SK-N-SH (cell line): ENCODE measurements around the gene SLC49A3. TPM values are rescaled to one million over a fixed set of nuclear protein-coding genes. Genes with fewer than 3 reads are reported as not detected.
A peak's percentile ranks its signal among the peaks of the same experiment; 100 is the strongest.

Experiments used
- CTCF ChIA-PET: fragments of 300-600, 350-600 bp; formaldehyde crosslinking; extraction: SDS; loops from one replicate; lab custom pipeline; 2021; lab: Yijun Ruan, JAX
- POLR2A ChIA-PET: fragments of 350-600 bp; sonication (Branson Sonifier 250); formaldehyde crosslinking; extraction: SDS; loops from one replicate; lab custom pipeline; 2020; ENCODE audit warnings: antibody characterized with exemption, inconsistent platforms; lab: Yijun Ruan, JAX
- DNase-seq: peaks from one replicate; pipeline ENCODE4 v3.0.0; 2012
- H2AFZ ChIP-seq: fragments of 200-600 bp; sonication (generic); 2 replicates; pipeline ENCODE4 v1.8.1; 2016; ENCODE audit warnings: antibody characterized with exemption, mild to moderate bottlenecking, low read depth
- H3F3A ChIP-seq: fragments of 200-600 bp; sonication (generic); replicated peaks from 2 replicates; pipeline ENCODE3; 2016; ENCODE audit warnings: antibody characterized with exemption, mild to moderate bottlenecking; ENCODE audit not compliant: insufficient read depth
- H3K27ac ChIP-seq, 2 experiments: fragments of 200-500 bp in 1 of 2; fragments of 200-600 bp in 1 of 2; sonication (Bioruptor generic) in 1 of 2; sonication (generic), shearing (Covaris generic) in 1 of 2; 2 replicates each; pipeline versions ENCODE4 v1.5.1 to v1.6.1; 2014 to 2016; ENCODE audit warnings: low read depth in 2 of 2, inconsistent platforms in 1 of 2, low read length in 1 of 2, mild to moderate bottlenecking in 1 of 2, mixed read lengths in 1 of 2
- H3K27me3 ChIP-seq: fragments of 200-600 bp; sonication (generic), shearing (Covaris generic); 2 replicates; pipeline ENCODE4 v1.6.1; 2016; ENCODE audit warnings: mixed run types; ENCODE audit not compliant: insufficient read depth
- H3K36me3 ChIP-seq, 2 experiments: fragments of 200-500 bp in 1 of 2; fragments of 200-600 bp in 1 of 2; sonication (Bioruptor generic) in 1 of 2; sonication (generic) in 1 of 2; replicated peaks in 1 of 2; 2 replicates each; pipeline versions ENCODE3 to v1.5.1; 2014 to 2016; ENCODE audit warnings: low read length in 1 of 2, mild to moderate bottlenecking in 1 of 2; ENCODE audit not compliant: insufficient read depth in 2 of 2, control insufficient read depth in 1 of 2
- H3K4me1 ChIP-seq, 2 experiments: fragments of 200-500 bp in 1 of 2; fragments of 200-600 bp in 1 of 2; sonication (Bioruptor generic) in 1 of 2; sonication (generic), shearing (Covaris generic) in 1 of 2; 2 replicates each; pipeline versions ENCODE4 v1.5.1 to v1.6.1; 2014 to 2016; ENCODE audit warnings: low read depth in 1 of 2, low read length in 1 of 2, mixed run types in 1 of 2; ENCODE audit not compliant: insufficient read depth in 2 of 2, control insufficient read depth in 1 of 2
- H3K4me2 ChIP-seq: fragments of 200-600 bp; sonication (generic), shearing (Covaris generic); 2 replicates; pipeline ENCODE4 v1.6.1; 2017; ENCODE audit warnings: mixed run types
- H3K4me3 ChIP-seq, 2 experiments: fragments of 200-500 bp in 1 of 2; fragments of 200-600 bp in 1 of 2; sonication (Bioruptor generic) in 1 of 2; sonication (generic), shearing (Covaris generic) in 1 of 2; 2 replicates each; pipeline versions ENCODE4 v1.5.1 to v1.8.1; 2014 to 2016; ENCODE audit warnings: low read depth in 2 of 2, inconsistent platforms in 1 of 2, low read length in 1 of 2, mild to moderate bottlenecking in 1 of 2, mixed read lengths in 1 of 2, moderate library complexity in 1 of 2
- H3K79me2 ChIP-seq: fragments of 200-600 bp; sonication (generic); 2 replicates; pipeline ENCODE4 v1.8.1; 2017; ENCODE audit warnings: mild to moderate bottlenecking; ENCODE audit not compliant: insufficient read depth
- H3K9ac ChIP-seq: fragments of 200-600 bp; sonication (generic); 2 replicates; pipeline ENCODE4 v1.6.1; 2017; ENCODE audit warnings: mixed run types
- H3K9me2 ChIP-seq: fragments of 200-600 bp; sonication (generic); 2 replicates; pipeline ENCODE4 v1.6.1; 2017; ENCODE audit warnings: mixed run types
- H3K9me3 ChIP-seq: fragments of 200-600 bp; sonication (generic); 2 replicates; pipeline ENCODE4 v1.6.1; 2017; ENCODE audit warnings: mixed run types, mild to moderate bottlenecking, moderate library complexity
- H4K20me1 ChIP-seq: fragments of 200-600 bp; sonication (generic); 2 replicates; pipeline ENCODE4 v1.6.1; 2017; ENCODE audit warnings: mild to moderate bottlenecking, mixed run types; ENCODE audit not compliant: insufficient read depth
- FOXJ3 ChIP-seq: sonication (generic); formaldehyde crosslinking; IDR thresholded peaks from 2 replicates; pipeline ENCODE4 v1.5.1; 2020; ENCODE audit warnings: mild to moderate bottlenecking, missing genetic modification reagents
- GABPA ChIP-seq: IDR thresholded peaks from 2 replicates; pipeline ENCODE4 v1.4.0; 2012; ENCODE audit warnings: low read depth, mild to moderate bottlenecking
- JUND ChIP-seq: IDR thresholded peaks from 2 replicates; pipeline ENCODE4 v1.4.0; 2012
- MEF2A ChIP-seq: IDR thresholded peaks from 2 replicates; pipeline ENCODE4 v1.4.0; 2012; ENCODE audit warnings: low read depth, borderline replicate concordance
- NRF1 ChIP-seq: IDR thresholded peaks from 2 replicates; pipeline ENCODE4 v1.6.1; 2012; ENCODE audit warnings: low read depth, mild to moderate bottlenecking, low read length
- POLR2AphosphoS5 ChIP-seq: IDR thresholded peaks from 2 replicates; pipeline ENCODE4 v1.6.1; 2012; ENCODE audit warnings: low read depth, low read length
- RAD21 ChIP-seq: IDR thresholded peaks from 2 replicates; pipeline ENCODE4 v1.6.1; 2012; ENCODE audit warnings: mild to moderate bottlenecking, low read length
- RXRA ChIP-seq: IDR thresholded peaks from 2 replicates; pipeline ENCODE4 v1.4.0; 2012; ENCODE audit warnings: low read depth, mild to moderate bottlenecking, borderline replicate concordance
- SIN3A ChIP-seq: IDR thresholded peaks from 2 replicates; pipeline ENCODE4 v1.6.1; 2012; ENCODE audit warnings: low read depth, mild to moderate bottlenecking, low read length, moderate library complexity, borderline replicate concordance
- TAF1 ChIP-seq: IDR thresholded peaks from 2 replicates; pipeline ENCODE4 v1.6.1; 2012; ENCODE audit warnings: low read depth, mild to moderate bottlenecking, low read length, moderate library complexity, borderline replicate concordance
- TCF12 ChIP-seq: IDR thresholded peaks from 2 replicates; pipeline ENCODE4 v1.4.0; 2012
- TEAD4 ChIP-seq: IDR thresholded peaks from 2 replicates; pipeline ENCODE4 v1.4.0; 2012; ENCODE audit warnings: mild to moderate bottlenecking, borderline replicate concordance; ENCODE audit not compliant: insufficient read depth
- WGBS: methylation state at CpG from one replicate; pipeline ENCODE4 v1.1.6; 2017; ENCODE audit warnings: low lambda C conversion rate; 5-methylcytosine and 5-hydroxymethylcytosine counted together
- polyA plus RNA-seq, 3 experiments: library from polyadenylated mRNA; depleted of rRNA; stranded (reverse); fragments of >200 nt; gene quantifications; 2 replicates each; pipeline ENCODE4 v1.2.3, GENCODE V29; 2012
- TF ChIP-seq, protein P1 (sequence below): fragments of 150-350 bp; IDR thresholded peaks from 2 replicates; pipeline ENCODE4 v1.6.1; 2017; ENCODE audit warnings: antibody characterized with exemption, low read length, low read depth, borderline replicate concordance
- TF ChIP-seq, protein P2 (sequence below): IDR thresholded peaks from 2 replicates; pipeline ENCODE4 v1.4.0; 2012; ENCODE audit warnings: low read depth, borderline replicate concordance

SLC49A3 gene
- polyA plus RNA-seq, 1 of the 3 experiments (the other 2 are of a cell fraction) = 0.05 TPM

DNA sequence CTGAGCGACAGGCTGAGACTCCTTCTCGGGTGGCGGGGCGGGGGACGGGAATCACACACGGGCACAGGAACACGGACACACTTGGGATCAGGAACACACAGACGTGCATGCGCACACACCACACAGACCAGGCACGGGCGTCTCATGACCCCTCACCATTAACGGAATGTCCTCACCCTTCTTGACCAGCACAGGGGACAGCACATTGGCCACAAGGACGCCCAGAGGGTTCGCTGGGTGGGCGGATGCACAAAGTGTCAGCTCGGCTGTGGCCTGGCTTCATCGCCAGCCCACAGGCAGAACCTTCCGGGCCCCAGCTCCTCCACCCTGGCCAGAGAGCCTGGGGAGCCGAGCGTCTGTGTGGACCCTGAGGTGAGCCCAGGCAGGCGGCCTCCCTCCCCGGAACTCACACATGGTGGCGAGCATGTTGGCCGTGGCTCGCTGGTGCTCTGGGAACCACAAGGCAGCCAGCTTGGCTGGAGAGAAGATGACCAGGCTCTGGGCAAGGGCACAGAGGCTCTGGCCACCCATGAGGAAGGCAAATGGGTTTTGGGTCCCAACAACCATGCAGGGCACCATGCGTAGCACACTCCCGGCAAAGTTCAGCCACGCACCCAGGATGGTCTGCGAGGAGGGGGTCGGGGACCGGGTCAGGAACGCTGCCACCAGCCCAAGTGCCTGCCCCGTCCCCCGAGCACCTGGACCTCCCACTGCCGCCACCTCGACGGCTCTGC lies 3.1 kb downstream of the SLC49A3 start:
- H3K4me2 ChIP-seq = no peak overlapping the region
- no peaks in the 10 kb centered on the region for H4K20me1 ChIP-seq
- POLR2A ChIA-PET = no interaction called here
- H3K79me2 ChIP-seq = no peaks in the 10 kb centered on the region
- DNase-seq = peak; percentile 25
- H3K27me3 ChIP-seq = no peaks in the 10 kb centered on the region
- no peaks in the 10 kb centered on the region for H3K9me3 ChIP-seq
- H3K9ac ChIP-seq = no peak overlapping the region
- H3K36me3 ChIP-seq = no peaks in the 10 kb centered on the region
- CTCF ChIA-PET = interaction anchor here (1.3 kb wide), 1 partner anchor 57 kb away, joined by 4 read pairs; no protein-coding TSS in a partner anchor
- no peaks in the 10 kb centered on the region for H3K9me2 ChIP-seq
- TF ChIP-seq RAD21 (no peak), TEAD4 (no peak), GABPA (no peak), MEF2A (no peak)
- WGBS = 93% methylated on average over 18 of the region's 37 CpGs
- no peak overlapping the region for H2AFZ ChIP-seq
- no peak overlapping the region for H3K4me3 ChIP-seq
- peaks cover 11% of the 10 kb centered on the region for H3F3A ChIP-seq
- no peak overlapping the region for H3K27ac ChIP-seq
- peaks cover 13 to 27% of the 10 kb centered on the region in 2 experiments; a peak in 3 of 4 replicates for H3K4me1 ChIP-seq

DNA sequence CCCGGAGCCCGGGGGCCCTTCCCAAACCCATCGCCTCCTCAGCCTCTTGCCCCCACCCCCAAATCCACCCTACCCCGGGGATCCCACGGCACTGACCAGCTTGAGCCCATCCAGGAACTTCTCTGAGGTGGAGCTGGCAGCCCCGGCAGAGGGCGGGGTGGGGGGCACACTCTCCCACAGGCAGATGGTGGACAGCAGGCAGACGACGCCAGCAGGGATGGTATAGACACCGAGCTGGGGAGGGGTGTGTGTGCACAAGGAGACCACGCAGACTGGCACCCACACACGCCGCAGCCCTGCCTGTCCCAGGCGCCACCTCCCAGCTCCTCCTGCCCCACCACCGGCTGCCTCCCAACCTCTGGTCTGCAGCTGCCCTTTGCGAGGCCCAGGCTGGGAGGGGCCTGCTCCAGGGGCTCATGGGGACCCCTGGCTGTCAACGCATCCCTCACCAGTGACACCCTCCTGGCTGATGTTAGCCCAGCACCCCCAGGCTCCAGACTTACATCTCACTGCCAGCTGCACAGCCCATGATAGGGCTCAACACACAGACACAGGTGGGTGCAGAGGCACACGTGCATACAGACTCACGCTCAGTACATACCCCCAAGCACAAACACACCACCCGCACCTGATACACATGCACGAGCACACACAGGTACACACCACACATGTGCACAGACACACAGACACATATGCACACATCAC lies 4.2 kb downstream of the SLC49A3 start:
- ChIA-PET CTCF (interaction anchor here (0.7 to 2.3 kb wide), 19 partner anchors 10 to 302 kb away, joined by 3 to 22 read pairs (median 4); partner anchors contain the start of genes ATP5ME, IDUA and MYL5), POLR2A (interaction anchor here (1.0 to 1.6 kb wide), 3 partner anchors 10 to 26 kb away, joined by 4 to 8 read pairs (median 4); partner anchors contain the start of genes ATP5ME and MYL5)
- Histone ChIP-seq H3F3A (peaks cover 11% of the 10 kb centered on the region), H3K4me3 (no peak overlapping the region; a peak in 1 of 4 replicates), H4K20me1 (no peaks in the 10 kb centered on the region), H3K36me3 (no peaks in the 10 kb centered on the region), H3K79me2 (no peaks in the 10 kb centered on the region), H3K27ac (no peak overlapping the region; a peak in 1 of 4 replicates), H3K4me2 (no peak overlapping the region), H3K4me1 (peaks cover 13 to 38% of the 10 kb centered on the region in 2 experiments; a peak in 3 of 4 replicates), H3K27me3 (no peaks in the 10 kb centered on the region), H2AFZ (no peak overlapping the region), H3K9me3 (no peaks in the 10 kb centered on the region), H3K9ac (no peak overlapping the region), H3K9me2 (no peaks in the 10 kb centered on the region)
- TF ChIP-seq NRF1 (no peak), SIN3A (no peak), POLR2AphosphoS5 (no peak), TEAD4 (no peak), FOXJ3 (CRISPR knock-in tag) (no peak), TCF12 (no peak), RXRA (no peak), TAF1 (no peak), JUND (no peak)
- TF ChIP-seq, protein P1, sequence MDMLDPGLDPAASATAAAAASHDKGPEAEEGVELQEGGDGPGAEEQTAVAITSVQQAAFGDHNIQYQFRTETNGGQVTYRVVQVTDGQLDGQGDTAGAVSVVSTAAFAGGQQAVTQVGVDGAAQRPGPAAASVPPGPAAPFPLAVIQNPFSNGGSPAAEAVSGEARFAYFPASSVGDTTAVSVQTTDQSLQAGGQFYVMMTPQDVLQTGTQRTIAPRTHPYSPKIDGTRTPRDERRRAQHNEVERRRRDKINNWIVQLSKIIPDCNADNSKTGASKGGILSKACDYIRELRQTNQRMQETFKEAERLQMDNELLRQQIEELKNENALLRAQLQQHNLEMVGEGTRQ = no peak
- TF ChIP-seq, protein P2, sequence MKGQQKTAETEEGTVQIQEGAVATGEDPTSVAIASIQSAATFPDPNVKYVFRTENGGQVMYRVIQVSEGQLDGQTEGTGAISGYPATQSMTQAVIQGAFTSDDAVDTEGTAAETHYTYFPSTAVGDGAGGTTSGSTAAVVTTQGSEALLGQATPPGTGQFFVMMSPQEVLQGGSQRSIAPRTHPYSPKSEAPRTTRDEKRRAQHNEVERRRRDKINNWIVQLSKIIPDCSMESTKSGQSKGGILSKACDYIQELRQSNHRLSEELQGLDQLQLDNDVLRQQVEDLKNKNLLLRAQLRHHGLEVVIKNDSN = no peak
- DNase-seq = peak; percentile 69
- 59% methylated on average over 10 of the region's 21 CpGs for WGBS
